SK-N-SH (cell line): Measurements from ENCODE around the gene CLEC4G.

Source experiments
- CTCF ChIP-seq: fragments of 200-600 bp; sonication (generic); IDR thresholded peaks from 2 replicates; pipeline ENCODE4 v1.6.1; 2017; ENCODE audit warnings: antibody characterized with exemption, mild to moderate bottlenecking, moderate library complexity
- ELF1 ChIP-seq: IDR thresholded peaks from 2 replicates; pipeline ENCODE4 v1.4.0; 2012
- EZH2phosphoT487 ChIP-seq: fragments of 200-600 bp; sonication (generic); IDR thresholded peaks from 2 replicates; pipeline ENCODE4 v1.6.1; 2017; ENCODE audit warnings: low read depth, mixed run types, mild to moderate bottlenecking, antibody characterized with exemption, moderate library complexity, borderline replicate concordance
- FOSL2 ChIP-seq: IDR thresholded peaks from 2 replicates; pipeline ENCODE4 v1.4.0; 2012; ENCODE audit warnings: low read depth, mild to moderate bottlenecking, moderate library complexity, borderline replicate concordance
- MEF2A ChIP-seq: IDR thresholded peaks from 2 replicates; pipeline ENCODE4 v1.4.0; 2012; ENCODE audit warnings: low read depth, borderline replicate concordance
- POLR2AphosphoS5 ChIP-seq: IDR thresholded peaks from 2 replicates; pipeline ENCODE4 v1.6.1; 2012; ENCODE audit warnings: low read depth, low read length
- REST ChIP-seq: IDR thresholded peaks from 2 replicates; pipeline ENCODE4 v1.6.1; 2012; ENCODE audit warnings: mild to moderate bottlenecking, low read depth, low read length, moderate library complexity
- YY1 ChIP-seq: IDR thresholded peaks from 2 replicates; pipeline ENCODE4 v1.4.0; 2012; ENCODE audit warnings: low read depth, mild to moderate bottlenecking

- no peak for TF ChIP-seq MEF2A
- TF ChIP-seq POLR2AphosphoS5, result no peak
- no peak for TF ChIP-seq CTCF
- no peak for TF ChIP-seq EZH2phosphoT487
- TF ChIP-seq FOSL2, result no peak
- no peak for TF ChIP-seq YY1
- TF ChIP-seq ELF1, result no peak
- no peak for TF ChIP-seq REST
Measured at GRCh38 chr19:7762719-7763293, 30.9 kb upstream of the CLEC4G start, which contains the start of gene CLEC4M.
